ENCODE results near the gene CNKSR3.

CNKSR3 gene

DNA sequence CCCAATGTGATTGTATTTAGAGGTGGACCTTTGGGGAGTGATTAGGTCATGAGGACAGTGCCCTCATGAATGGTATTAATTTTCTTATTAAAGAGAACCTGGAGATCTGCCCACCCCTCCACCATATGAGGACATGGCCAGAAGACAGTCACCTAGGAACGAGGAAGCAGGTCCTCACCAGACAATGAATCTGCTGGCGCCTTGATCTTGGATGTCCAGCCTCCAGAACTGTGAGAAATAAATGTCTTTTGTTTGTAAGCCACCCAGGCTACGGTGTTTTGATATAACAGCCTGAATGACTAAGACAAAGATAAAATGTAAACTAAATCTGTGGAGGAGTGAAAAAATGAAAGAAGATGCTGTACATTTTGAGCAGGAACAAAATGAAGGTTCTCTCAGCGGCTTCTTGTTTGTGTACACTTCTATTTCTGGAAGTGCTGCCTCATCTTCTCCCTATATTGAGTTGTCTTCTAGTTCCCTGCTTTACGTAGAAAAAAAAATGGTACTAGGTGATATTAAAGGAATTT, 152.4 kb downstream of the CNKSR3 start:
- Histone ChIP-seq H3K4me1 (ENCODE audit: insufficient read depth, low read length) (no peaks in the 10 kb centered on the region), H3K36me3 (ENCODE audit: insufficient read depth, low read length) (no peaks in the 10 kb centered on the region), H3K9me3 (ENCODE audit: low read length) (no peaks in the 10 kb centered on the region), H3K4me3 (ENCODE audit: low read length) (no peak overlapping the region), H3K27me3 (ENCODE audit: insufficient read depth, low read length) (no peaks in the 10 kb centered on the region), H2AFZ (ENCODE audit: low read depth, low read length) (no peak overlapping the region)

DNA sequence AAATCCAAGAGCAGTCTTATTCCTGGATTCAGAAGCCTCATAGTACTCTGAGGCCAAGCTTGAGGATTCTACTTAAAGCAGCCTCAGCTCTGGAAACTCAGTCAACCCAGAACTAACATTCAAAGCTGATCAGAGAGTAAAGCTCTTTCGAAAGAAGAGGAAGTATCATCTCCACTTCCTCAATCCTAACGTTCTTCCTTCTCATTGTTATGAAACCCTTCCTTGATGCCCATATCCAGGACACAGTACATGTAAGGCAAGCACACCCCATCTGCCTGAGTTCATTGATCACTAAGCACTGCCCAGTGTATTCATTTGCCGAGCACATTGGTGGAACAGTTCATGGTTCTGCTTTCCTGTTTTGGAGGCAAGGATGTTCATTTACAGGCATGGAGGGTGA, 153.8 kb downstream of the CNKSR3 start, which contains the start of gene IPCEF1:
IPCEF1 (minus strand) TSS at position 114 of the 400 bp plus-strand sequence. CDS start 90,856 bp downstream, outside the sequence.
- Histone ChIP-seq H2AFZ (ENCODE audit: low read depth, low read length) (no peak within 1 kb of the TSS), H3K36me3 (ENCODE audit: insufficient read depth, low read length) (no peaks in the 10 kb centered on the region), H3K9me3 (ENCODE audit: low read length) (no peaks in the 10 kb centered on the region), H3K4me3 (ENCODE audit: low read length) (no peak within 1 kb of the TSS), H3K4me1 (ENCODE audit: insufficient read depth, low read length) (no peaks in the 10 kb centered on the region), H3K27me3 (ENCODE audit: insufficient read depth, low read length) (no peaks in the 10 kb centered on the region)

DNA sequence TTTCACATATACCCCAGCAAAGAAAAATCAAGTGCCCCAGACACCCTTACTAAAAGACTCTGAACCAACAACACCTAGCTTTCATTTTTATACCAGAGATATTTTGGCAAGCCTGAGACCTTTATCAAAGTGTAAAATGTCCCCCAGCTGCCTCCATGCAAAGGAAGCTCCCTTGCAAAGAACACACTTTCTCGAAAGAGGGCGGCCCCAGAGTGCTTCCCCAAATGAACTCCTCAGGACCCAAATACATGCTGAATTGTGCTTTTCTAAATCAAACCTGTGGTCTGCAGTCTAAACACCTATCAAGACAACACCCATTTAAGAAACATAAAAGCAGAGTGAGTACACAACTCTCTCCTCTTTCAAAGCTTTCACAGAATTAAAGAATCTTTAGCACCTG, 154.4 kb downstream of the CNKSR3 start:
- no peak overlapping the region for H3K4me3 ChIP-seq (ENCODE audit: low read length)
- no peaks in the 10 kb centered on the region for H3K36me3 ChIP-seq (ENCODE audit: insufficient read depth, low read length)
- no peaks in the 10 kb centered on the region for H3K4me1 ChIP-seq (ENCODE audit: insufficient read depth, low read length)
- H2AFZ ChIP-seq (ENCODE audit: low read depth, low read length) = no peak overlapping the region
- H3K27me3 ChIP-seq (ENCODE audit: insufficient read depth, low read length) = no peaks in the 10 kb centered on the region
- no peaks in the 10 kb centered on the region for H3K9me3 ChIP-seq (ENCODE audit: low read length)

DNA sequence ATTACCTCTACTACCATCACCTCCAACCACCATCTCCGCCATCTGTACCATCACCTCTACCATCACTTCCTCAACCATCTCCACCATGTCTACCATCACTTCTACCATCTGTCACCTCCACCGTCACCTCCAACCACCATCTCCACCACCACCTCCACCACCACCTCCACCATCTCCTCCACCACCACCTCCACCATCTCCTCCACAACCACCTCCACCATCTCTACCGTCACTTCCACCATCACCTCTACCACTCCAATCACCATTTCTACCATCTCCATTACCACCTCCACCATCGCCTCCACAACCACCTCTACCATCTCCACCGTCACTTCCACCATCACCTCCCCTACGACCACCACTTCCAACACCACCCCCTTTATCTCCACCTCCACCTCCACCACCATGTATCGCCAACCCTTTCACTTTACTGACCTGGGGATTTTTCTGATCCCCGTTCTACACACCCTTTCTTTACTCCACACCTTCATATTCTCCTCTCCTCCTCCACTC, 156.2 kb downstream of the CNKSR3 start:
- Histone ChIP-seq H3K4me3 (ENCODE audit: low read length) (no peak overlapping the region), H3K9me3 (ENCODE audit: low read length) (no peaks in the 10 kb centered on the region), H3K4me1 (ENCODE audit: insufficient read depth, low read length) (peaks cover 3% of the 10 kb centered on the region), H3K27me3 (ENCODE audit: insufficient read depth, low read length) (no peaks in the 10 kb centered on the region), H2AFZ (ENCODE audit: low read depth, low read length) (no peak overlapping the region), H3K36me3 (ENCODE audit: insufficient read depth, low read length) (no peaks in the 10 kb centered on the region)

- no peaks in the 10 kb centered on the region for H3K9me3 ChIP-seq (ENCODE audit: low read length)
- no peak overlapping the region for H2AFZ ChIP-seq (ENCODE audit: low read depth, low read length)
- no peak overlapping the region for H3K4me3 ChIP-seq (ENCODE audit: low read length)
These were observed 156.9 kb downstream of the CNKSR3 start for GRCh38 chr6:154353626-154354025.

DNA sequence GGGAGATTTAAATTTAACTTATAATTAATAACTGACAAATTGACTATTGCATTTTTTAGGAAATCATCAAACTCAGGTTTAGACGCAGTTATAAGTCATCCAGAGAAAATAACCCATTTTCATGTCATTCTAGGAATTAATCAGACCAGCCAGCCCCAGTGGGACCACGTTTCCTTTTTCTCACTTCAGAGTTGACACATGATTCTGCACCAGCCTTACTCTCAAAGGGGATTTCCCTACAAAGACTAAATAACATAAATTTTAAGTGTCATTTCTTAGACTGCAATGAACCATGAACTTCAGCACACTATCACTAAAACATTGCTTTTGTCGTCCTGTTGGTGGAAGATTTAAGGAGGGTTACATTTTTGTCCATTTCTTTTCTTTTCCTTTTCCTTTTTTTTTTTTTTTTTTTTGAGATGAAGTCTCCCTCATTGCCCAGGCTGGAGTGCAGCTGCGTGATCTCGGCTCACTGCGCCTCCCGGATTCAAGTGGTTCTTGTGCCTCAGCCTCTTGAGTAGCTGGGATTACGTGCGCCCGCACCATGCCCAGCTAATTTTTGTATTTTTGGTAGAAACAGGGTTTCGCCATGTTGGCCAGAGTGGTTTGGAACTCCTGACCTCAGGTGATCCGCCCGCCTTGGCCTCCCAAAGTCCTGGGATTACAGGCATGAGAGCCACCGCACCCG, 157.4 kb downstream of the CNKSR3 start:
- Histone ChIP-seq H2AFZ (ENCODE audit: low read depth, low read length) (no peak overlapping the region), H3K4me3 (ENCODE audit: low read length) (no peak overlapping the region), H3K9me3 (ENCODE audit: low read length) (no peaks in the 10 kb centered on the region), H3K36me3 (ENCODE audit: insufficient read depth, low read length) (no peaks in the 10 kb centered on the region), H3K4me1 (ENCODE audit: insufficient read depth, low read length) (peaks cover 3% of the 10 kb centered on the region), H3K27me3 (ENCODE audit: insufficient read depth, low read length) (no peaks in the 10 kb centered on the region)

More at GRCh38 chr6:154353626-154354025, 156.9 kb downstream of the CNKSR3 start:
- H3K27me3 ChIP-seq (ENCODE audit: insufficient read depth, low read length) = no peaks in the 10 kb centered on the region
- H3K36me3 ChIP-seq (ENCODE audit: insufficient read depth, low read length) = no peaks in the 10 kb centered on the region
- H3K4me1 ChIP-seq (ENCODE audit: insufficient read depth, low read length) = peaks cover 3% of the 10 kb centered on the region

GRCh38 chr6:154350293-154350692, 160.2 kb downstream of the CNKSR3 start:
- Histone ChIP-seq H3K27me3 (ENCODE audit: insufficient read depth, low read length) (peaks cover 2% of the 10 kb centered on the region), H3K4me1 (ENCODE audit: insufficient read depth, low read length) (peaks cover 3% of the 10 kb centered on the region), H3K4me3 (ENCODE audit: low read length) (no peak overlapping the region), H3K36me3 (ENCODE audit: insufficient read depth, low read length) (no peaks in the 10 kb centered on the region), H2AFZ (ENCODE audit: low read depth, low read length) (no peak overlapping the region), H3K9me3 (ENCODE audit: low read length) (no peaks in the 10 kb centered on the region)

DNA sequence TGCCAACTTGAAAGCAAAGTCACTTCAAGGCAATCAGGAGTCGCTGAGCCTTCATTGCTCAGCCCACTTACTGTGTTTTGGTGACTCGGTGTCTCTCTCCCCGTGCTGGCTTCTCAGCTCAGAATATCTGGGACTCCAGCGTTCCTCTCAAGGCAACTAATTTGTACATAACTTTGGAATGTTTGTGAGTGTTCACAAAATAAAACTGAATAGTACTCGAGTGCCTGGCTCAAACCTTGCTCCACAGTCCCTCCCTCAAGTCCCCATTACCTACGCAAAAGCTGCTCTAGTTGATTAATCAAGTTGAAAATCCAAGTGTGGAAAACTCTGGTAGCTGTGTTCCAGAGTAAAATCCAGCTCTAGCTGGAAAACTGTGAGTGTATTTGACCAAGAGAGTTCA, 162.5 kb downstream of the CNKSR3 start:
- peaks cover 2% of the 10 kb centered on the region for H3K27me3 ChIP-seq (ENCODE audit: insufficient read depth, low read length)
- H3K4me1 ChIP-seq (ENCODE audit: insufficient read depth, low read length) = peaks cover 3% of the 10 kb centered on the region
- no peak overlapping the region for H3K4me3 ChIP-seq (ENCODE audit: low read length)
- H3K9me3 ChIP-seq (ENCODE audit: low read length) = no peaks in the 10 kb centered on the region
- no peaks in the 10 kb centered on the region for H3K36me3 ChIP-seq (ENCODE audit: insufficient read depth, low read length)
- no peak overlapping the region for H2AFZ ChIP-seq (ENCODE audit: low read depth, low read length)

DNA sequence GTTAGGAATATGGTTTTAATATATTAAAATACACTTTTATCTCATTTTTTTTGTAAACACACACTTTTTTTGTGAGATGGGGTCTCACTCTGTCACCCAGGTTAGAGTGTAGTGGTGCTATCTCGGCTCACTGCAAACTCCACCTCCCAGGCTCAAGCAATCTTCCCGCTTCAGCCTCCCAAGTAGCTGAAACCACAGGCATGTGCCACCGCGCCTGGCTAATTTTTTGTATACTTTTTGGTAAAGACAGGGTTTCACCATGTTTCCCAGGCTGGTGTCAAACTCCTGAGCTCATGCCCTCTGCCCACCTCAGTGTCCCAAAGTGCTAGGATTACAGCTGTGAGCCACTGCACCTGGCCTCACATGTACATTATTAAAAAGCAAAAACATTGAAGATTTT, 164.7 kb downstream of the CNKSR3 start:
- no peaks in the 10 kb centered on the region for H3K36me3 ChIP-seq (ENCODE audit: insufficient read depth, low read length)
- no peaks in the 10 kb centered on the region for H3K9me3 ChIP-seq (ENCODE audit: low read length)
- H2AFZ ChIP-seq (ENCODE audit: low read depth, low read length) = no peak overlapping the region
- peaks cover 5% of the 10 kb centered on the region for H3K4me1 ChIP-seq (ENCODE audit: insufficient read depth, low read length)
- H3K4me3 ChIP-seq (ENCODE audit: low read length) = no peak overlapping the region
- H3K27me3 ChIP-seq (ENCODE audit: insufficient read depth, low read length) = peaks cover 2% of the 10 kb centered on the region

DNA sequence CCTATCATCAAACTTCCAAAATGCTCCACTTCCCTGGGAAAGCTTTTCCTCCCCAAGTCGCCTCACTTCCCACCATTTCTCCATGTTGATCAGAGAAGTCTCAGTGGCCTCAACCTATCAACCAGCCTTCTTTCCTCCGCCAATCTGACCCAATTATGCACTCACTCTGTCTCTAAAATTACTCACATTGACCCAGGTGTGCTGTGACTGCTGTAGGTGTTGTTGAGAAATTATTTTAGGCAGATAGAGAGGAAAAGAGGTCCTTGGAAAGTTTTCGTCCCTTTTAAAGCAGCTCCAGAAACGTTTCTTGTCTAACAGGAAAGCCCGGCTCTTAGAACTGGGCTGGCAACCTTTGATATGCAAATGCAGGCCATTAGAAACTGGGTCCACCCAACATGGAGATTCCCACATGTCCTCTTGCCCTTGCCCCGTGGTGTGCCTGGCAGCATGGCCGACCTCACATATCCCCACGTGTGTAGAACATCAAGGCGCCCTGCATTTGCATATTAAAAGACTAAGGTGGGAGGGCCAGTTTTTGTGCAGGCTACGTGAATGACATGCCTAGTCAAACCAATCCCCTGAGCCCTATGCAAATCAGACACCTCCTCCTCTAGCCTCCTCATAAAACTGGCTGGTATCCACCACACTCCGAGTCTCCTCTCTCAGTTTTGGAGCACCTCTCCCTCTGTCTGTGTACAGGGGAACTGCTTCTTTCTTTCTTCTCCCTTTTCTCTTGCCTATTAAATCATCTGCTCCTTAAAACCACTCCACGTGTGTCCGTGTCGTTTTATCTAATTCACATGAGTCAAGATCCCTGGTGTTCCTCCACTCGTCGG, 166.8 kb downstream of the CNKSR3 start:
- Histone ChIP-seq H3K4me1 (ENCODE audit: insufficient read depth, low read length) (peaks cover 2% of the 10 kb centered on the region), H2AFZ (ENCODE audit: low read depth, low read length) (no peak overlapping the region), H3K9me3 (ENCODE audit: low read length) (no peaks in the 10 kb centered on the region), H3K4me3 (ENCODE audit: low read length) (no peak overlapping the region), H3K27me3 (ENCODE audit: insufficient read depth, low read length) (peaks cover 2% of the 10 kb centered on the region), H3K36me3 (ENCODE audit: insufficient read depth, low read length) (no peaks in the 10 kb centered on the region)

- no peak overlapping the region for H3K4me3 ChIP-seq (ENCODE audit: low read length)
- no peaks in the 10 kb centered on the region for H3K9me3 ChIP-seq (ENCODE audit: low read length)
- no peaks in the 10 kb centered on the region for H3K36me3 ChIP-seq (ENCODE audit: insufficient read depth, low read length)
- no peak overlapping the region for H2AFZ ChIP-seq (ENCODE audit: low read depth, low read length)
- peaks cover 2% of the 10 kb centered on the region for H3K4me1 ChIP-seq (ENCODE audit: insufficient read depth, low read length)
- H3K27me3 ChIP-seq (ENCODE audit: insufficient read depth, low read length) = peaks cover 1% of the 10 kb centered on the region
These were observed 168.6 kb downstream of the CNKSR3 start for GRCh38 chr6:154341871-154342270.

DNA sequence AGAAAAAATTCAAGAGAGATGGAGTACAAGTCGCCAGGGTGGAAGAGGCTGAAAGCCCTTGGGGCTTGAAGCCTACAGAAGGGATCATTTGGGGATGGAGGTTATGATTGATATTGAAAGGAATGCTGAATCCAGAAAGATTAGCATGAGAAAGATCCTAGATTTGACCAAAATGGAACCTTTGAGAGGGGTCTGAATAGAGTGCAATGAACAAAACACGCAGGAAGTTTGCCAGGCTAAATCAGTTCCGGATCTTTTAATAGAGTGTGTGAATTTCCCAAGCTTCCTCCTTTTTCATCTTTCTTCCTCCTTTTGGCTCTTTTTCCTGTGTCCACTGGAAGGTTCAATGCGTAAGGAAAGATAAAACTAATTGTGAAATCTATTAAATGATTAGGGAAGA, 169.1 kb downstream of the CNKSR3 start:
- Histone ChIP-seq H3K9me3 (ENCODE audit: low read length) (no peaks in the 10 kb centered on the region), H3K27me3 (ENCODE audit: insufficient read depth, low read length) (no peaks in the 10 kb centered on the region), H2AFZ (ENCODE audit: low read depth, low read length) (no peak overlapping the region), H3K4me3 (ENCODE audit: low read length) (no peak overlapping the region), H3K36me3 (ENCODE audit: insufficient read depth, low read length) (no peaks in the 10 kb centered on the region), H3K4me1 (ENCODE audit: insufficient read depth, low read length) (peaks cover 2% of the 10 kb centered on the region)
